ENCODE results near the gene OVCA2.

Gene OVCA2

DNA sequence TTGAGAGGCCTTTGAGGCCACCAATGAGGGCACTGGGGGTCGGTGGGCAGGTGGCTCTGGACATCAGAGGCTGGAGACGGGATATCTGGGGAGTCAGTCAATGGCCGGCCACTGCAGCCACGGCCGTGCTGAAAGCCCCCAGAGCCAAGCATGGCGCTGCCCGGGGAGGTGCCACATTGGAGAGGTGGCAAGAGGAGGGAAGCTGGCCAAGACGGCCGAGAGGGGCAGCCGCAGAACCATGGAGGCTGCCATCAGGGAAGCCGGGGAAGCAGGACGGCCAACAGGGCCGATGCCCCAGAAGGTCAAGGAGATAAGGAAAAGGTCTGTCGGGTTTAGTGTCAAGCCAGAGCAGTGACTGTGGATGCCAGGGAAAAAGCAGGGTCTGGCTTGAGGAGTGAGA lies 26.5 kb upstream of the OVCA2 start:
- no peak for DNase-seq

DNA sequence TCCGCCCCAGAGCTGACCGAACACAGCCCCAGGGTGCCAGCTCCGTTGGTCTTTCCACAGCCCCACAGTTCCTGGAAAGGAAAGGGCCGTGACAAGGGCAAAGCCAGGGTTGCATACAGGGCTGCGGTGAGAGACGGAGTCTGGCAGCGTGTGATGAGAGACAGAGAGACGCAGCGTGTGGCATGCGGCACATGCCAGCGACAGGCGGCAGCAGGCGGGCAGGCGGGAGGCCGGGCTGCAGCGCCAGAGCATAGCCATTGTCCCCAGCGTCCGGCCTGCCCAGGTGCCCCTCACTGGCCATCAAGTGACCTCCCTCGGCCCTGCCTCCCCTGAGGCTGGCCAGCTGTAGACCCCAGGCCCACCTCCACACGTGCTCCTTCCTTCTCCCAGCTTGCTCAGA lies 25.3 kb upstream of the OVCA2 start:
- no peak for DNase-seq

DNA sequence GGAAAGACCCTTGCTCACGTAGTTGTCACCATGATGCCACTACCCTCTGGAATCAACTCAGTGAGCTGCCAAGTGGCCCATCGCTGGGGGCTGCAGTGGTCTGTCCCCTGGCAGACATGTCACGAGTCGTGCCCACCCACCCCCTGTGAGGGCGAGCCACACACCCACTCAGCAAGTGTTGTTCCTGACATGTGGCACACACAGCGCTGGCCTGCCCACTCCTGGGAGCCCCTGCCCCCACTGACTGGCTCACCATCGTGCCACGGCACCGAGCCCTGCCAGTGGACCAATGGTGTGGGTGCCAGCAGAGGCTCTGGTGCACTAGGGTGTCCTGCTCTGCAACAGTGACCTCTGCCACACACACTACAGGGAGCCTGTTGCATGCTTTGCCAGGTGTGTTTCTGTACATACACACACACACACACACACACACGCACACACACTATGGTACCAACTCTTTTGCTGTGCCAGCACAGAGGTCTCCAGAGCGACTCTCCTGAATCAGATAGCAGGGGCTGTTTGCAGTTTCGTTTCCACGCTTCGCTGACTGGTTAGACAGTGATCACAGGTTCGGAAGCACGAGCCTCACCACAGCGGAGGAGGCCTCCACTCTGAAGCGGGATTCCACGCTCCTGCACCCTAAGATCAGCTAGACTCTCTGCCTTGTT lies 24.4 kb upstream of the OVCA2 start:
- no peak for DNase-seq

DNA sequence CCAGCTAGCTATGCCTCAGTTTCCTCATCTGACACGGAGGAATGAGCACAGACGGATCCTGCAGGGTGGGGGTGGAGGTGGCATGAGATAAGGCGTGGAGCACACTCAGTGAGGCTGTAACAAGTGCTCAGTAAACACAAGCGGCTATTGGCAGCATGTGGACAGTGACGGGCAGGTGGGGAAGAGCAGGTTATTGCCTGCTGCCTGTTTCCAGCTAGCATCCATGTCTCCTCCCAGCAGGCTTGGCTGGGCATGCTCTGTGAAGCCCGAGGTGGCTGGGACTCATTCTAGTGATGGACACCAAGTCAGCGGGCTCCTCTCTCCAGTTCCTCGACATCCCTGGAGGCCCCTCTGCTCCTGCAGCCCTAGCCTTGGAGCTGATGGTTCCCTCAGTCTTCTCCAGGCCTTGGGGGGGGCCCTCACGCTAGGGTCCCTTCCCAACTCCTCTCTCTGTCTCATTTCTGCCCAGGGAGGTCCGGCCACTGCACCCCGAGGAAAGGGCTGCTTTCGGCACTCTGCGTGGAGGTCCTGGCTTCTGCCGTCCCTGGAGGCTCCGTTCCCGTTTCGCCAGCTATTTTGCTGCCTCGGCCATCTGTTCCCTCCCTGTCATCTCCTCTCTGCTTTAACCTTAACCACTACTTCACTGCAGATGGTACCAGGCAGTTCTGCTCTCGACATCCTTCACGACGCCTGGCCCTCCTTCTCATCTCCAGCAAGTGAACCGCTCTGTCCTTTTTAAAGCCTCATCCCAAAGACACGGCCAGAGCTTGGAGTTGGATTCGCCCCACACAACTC lies 22.9 kb upstream of the OVCA2 start:
- no peak for DNase-seq

DNA sequence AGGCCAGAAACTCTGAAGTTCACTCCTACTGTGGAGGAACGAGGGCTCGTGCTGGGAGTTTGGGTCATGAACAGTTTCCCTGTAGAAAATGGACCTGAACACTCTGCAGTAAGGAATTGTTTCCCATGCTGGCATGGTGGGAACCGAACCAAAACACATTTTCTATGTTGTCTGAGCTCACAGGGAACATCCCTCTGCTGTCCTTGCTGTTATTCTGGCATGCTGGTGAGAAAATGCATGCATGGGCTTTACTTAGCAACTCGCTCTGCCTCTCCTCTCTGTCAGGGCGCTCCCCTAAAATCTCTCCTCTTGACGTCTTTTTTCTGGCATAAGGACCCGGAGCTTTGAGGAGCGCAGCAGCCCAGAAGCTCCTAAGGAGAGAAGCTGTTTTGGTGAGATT lies 22.1 kb upstream of the OVCA2 start:
- DNase-seq = no peak

DNA sequence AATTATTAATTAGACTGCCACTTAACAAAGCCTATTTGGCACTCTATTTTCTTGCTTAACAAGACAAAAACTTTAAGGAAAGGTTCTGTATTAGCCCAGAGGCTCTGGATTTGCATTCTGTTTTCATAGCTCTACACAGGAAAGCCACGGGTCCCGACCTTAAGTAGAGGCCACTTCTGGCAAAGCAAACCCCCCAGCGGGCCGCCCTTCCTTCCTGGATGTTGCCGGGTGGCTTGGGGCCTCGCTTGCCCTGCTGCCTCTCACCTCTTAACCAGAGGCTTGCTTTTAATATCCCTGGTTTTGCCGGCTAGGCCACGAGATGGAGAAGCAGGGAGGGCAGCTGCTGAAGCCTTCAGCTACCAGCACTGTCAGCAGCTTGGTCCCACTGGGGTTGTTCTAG lies 21.1 kb upstream of the OVCA2 start:
- no peak for DNase-seq

DNA sequence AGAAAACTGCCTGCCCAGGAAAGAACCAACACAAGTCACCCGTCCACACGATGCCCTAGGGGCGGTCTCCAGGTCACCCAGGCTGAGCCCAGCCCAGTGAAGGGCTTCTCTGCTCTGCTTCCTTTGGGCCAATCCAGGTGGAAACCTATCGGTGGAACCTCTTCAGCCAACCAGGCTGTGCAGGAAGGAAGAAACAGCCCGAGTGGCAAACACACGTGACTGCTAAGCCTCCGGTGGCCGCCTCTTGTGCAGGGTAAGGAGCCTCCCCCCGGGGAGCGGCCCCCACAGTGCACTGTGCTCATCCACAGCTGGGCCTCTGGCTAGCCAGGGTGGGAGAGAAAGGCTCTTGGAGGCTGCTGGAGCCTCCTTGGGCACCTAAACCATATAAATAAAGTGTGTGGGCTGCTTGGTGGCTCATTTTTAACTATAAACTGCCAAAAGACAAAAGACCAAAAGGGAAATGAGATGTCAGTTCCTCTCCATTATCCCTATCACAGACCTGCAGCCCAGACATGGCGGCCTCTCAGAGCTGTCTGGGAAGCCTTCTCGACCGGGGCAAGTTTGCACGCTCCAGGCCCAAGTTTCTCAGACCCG lies 19.1 kb upstream of the OVCA2 start:
- no peak for DNase-seq

DNA sequence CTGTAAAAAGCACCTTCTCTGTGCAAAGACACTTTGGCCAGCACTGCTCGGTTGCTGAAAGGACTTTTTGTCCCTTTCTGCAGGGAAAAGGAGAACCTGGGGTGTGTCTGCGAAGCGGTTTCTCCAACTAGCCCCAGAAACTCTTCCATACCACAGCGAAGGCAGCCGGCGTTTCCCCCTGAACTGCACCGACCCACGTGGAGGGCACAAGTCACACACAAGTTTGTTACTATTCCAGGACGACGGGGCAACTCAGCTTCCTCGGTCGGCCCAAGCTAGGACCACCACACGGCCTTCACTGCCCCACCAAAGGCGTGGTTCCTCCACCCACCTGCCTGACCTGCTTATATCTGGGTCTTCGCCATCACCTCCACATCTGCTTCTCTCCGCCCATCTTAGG lies 18.6 kb upstream of the OVCA2 start:
- no peak for DNase-seq

DNA sequence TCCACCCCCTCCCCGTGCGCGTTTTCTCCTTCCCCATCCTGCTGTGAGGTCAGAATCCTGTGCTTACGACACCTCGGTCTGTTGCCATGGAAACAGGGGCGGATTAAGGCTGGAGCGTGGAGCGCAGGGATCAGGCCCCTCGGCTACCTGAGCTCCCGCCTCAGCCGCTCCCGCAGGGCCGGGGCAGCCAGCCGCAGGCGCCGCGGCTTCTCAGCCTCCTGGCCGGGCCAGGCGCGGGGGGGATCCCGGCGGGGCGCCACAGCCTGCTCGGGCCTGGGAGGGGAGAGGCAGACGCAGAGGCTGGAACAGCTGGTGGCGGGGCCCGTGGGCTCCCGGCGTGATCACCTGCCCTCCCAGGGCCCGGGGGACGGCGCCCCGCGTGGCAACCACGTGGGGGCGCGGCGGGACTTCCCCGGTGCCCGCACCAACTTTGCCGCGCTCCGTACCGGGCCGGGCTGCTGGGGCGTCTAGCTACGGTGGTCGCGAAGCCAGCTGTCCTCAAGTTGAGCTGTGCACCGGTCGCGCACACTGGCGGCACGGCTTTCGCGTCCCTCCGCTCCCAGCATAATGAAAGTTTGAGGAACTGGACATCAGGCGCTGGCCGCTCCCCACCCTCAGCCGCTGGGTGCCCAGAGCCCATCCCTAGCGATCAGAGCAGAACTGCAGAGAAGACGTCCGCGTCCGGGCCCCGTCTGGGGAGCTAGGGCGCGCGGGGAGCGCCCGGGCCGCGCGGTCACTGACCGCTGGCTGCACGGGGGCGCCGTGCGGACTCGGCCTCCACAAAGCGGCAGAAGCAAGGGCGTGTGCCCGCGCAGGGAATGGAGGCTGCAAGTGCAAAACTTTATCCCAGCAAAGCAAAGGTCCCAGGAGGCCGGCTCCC lies 17.9 kb upstream of the OVCA2 start:
- DNase-seq = no peak

DNA sequence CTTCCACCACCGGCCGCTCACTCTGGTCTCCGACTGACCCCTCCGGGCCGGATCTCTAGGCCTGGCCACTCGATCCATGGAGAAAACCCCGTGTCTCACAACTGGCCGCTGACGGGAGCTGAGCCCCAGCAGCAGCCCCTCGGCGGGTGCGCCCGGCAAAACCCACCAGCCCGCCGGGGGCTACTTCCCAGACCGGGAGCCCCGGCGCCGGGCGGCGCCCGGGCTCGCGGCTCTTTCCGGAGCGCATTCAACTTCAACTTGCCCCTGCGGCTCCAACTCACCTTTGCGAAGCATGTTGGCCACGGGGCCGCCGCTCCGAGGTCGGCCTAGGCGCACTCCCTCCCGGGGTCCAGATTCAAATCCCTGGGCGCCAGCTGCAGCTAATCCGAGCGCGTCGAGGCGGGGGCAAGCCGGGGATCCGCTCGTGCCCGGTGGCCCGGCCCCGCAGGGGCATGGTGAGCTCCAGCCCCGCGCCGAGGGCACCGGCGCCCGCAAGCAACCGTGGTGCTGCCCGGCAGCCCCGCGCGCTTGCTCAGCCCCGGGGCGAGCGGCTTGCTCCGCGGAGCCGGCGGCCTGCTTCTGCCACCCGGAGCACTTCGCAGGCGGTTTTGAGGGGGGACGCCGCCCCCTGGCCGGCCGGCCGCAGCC lies 17.1 kb upstream of the OVCA2 start:
- no peak for DNase-seq

DNA sequence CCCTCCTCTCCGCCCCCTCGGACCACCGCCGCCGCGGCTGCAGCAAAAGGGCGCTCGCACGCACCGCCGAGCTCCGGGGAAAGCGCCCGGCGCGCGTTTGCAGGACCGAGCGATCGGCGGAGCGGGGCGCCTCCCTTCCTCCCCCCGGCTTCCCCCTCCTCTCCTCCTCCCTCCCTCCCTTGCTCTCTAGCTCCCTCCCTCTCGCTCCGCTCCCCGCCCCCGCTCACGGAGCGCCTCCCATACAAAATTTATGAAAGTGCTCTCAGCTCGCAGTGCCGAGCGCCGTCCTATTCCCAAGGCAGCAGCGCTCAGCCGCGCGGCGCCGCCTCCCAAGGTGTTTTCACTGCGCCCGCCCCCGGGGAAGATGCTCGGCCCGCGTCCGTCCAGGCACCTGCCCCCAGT lies 16.6 kb upstream of the OVCA2 start, which contains the start of gene RTN4RL1:
RTN4RL1 (minus strand) TSS at position 115 of the 402 bp plus-strand sequence. CDS start 469 bp downstream, outside the sequence.
- no peak for DNase-seq

DNA sequence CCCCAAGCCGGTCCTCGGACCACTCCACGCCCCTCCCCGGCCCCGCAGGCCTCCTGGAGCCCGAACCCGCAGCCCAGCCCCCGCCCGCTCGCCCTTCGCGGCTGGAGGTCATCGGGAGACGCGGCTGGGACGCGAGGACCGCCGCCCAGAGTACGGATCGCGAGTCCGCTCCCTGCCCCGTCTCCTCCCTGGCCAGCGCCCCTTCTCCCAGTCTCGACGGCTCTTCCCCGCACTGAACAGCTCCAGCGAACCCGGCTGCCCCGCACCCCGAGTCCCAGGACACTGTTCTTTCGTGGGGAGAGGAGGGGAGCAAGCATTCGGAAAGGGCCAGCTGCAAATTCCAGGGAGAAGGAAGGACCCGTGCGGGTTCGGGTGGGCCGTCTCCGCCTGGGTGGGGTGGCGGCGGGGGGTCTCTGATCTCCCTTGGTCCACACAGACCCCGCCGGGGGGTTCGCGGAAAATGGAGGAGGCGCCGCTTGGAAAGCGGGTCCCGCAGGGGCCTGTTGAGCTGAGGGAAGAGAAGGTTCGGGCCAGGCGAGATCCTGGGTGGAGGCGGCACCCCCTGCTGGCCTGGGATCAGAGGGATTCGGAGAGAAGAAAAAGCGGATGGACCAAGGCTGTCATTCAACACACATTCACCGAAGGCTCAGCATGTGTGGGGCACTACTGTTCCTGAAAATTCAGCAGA lies 16.1 kb upstream of the OVCA2 start:
- DNase-seq = no peak

DNA sequence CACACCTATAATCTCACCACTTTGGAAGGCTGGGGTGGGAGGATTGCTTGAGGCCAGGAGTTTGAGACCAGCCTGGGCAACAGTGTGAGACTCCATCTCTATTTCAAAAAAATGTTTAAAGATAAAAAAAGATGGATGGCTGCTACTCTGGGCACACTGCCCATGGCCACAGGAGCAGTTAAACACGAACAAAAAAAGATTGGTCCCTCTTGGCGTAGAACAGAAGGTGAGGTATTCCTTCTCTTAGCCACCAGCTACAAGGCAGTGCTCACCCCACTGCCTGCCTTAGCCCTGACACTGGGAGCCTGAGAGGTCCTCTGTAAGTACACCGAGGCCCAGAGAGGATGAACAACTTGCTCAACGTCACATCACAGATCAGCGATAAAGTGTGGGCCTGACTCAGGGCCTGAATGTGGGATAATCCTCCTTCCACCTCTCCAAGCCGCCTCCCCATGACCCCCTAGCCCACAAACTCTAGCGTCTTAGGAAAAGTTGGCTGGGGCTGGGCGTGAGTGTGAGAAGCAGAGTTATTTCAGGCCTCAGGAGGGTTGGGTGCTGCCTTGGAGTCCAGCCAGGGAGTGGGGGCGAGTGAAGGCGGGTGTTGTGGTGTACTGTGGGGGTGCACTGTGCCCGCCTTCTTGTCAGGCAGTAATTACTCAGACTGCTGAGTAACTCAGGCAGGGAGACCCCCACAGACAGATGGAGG lies 14.1 kb upstream of the OVCA2 start:
- DNase-seq = no peak

DNA sequence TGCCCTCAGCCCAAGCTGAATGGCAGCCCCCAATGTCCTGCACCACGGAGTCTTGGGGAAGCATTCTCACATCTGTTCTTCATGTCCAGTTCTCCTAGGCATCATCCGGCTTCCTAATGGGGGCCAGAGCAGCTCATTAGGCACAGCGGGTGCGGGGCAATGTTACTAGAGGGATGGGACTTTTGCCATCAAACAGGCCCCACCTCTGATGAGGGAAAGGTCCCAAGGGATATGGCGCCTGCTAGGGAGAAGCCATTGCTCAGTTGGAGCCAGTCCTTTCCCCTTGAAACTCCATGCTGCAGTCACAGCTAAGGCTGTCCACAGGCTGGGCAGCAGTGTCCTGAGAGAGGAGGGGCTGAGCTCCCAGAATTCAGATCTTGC lies 13.6 kb upstream of the OVCA2 start:
- no peak for DNase-seq

DNA sequence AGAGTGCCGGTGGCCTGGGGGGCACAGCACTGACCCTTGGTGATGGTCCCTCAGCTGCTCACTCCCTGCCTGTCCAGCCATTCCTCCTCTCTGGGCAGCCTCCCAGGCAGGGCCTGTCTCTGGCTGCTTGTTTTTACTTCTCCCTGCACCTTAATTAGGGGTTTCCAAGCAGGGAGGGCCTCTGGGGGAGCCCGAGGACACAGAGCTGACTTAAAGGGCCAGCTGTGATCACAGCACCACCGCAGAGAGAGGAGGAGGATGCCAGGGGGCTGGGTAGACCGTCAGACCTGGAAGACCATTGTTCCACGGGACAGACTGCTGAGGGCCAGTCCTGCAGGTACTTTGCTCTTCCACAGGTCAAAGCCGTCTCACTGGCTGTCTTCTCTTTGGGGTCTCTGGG lies 13.1 kb upstream of the OVCA2 start:
- no peak for DNase-seq

DNA sequence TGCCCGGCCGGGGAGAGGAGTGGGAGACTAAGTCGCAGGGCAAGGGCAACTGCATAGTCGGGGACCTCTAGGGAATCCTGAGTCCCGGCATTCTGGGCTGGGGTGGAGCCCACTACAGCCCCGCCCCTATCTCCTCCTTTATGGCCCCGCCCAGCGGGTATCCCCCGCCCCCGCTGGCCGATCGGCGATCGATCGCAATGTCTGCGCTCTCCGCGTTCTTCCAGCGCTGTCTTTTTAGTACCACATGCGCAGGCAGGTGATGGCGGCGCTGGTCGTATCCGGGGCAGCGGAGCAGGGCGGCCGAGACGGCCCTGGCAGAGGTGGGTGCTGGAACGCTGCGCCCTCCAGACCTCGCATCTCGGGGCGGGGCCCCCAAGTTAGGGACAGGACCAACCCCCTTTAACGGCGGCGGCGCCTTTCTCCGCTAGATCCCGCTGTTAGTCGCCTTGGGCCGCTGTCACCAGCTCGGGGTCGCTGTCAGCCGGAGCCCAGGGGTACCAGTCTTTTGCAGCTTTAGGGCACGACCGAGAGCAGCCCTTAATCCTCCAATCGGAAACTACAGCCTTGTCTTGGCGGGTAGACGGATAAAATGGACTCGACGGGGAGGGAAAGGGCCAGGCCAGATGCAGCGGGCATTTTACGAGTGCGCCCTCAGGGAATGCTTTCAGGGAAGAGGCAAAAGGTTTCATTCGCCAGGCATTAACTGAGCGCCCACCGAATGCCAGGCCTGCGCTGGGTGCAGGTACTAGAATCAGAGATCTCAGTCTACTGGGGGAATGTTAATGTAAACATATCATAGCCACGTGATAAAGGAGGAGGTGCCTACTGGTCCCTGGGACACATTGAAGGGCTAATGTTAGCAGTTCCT lies 11.7 kb upstream of the OVCA2 start, which contains the start of gene DPH1:
DPH1 (plus strand) TSS at position 243 of the 868 bp plus-strand sequence; CDS start at position 260, 17 bp downstream.
- peak; percentile 50 for DNase-seq

DNA sequence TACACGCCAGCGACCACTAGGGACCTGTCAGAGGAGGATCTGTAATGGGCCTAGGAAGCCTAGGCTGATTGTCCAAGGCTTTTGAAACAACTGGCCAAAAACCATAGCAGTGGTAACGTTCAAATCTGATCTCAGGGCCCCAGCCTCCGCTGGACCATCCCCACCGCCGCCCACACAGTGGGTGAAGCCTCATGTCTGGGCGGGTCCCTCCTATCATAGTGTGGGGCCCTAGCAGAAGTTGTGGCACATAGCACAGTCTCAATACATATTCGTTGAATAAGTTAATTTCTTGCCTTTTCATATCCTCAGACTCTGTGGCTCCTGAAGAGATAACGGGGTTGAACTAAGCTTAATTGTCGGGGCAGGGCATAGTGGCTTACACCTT lies 11.1 kb upstream of the OVCA2 start:
- DNase-seq = no peak

DNA sequence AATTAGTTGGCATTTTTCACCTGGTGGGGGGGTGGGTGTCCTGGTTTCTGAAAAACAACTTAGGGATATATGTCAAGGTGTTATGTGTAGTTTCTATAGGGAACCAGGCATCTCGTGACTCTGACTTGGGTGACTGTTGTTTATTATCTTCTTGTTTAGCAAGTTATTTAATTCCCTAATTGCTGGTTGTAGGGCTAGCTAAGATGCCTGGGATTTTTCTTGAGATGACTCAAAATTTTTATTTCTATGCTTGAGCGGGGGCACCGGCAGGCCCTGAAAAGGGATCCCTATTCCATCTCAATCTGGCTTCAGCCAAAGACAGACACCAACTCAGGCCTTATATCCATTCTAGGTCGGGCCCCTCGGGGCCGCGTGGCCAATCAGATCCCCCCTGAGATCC lies 8.7 kb upstream of the OVCA2 start:
- DNase-seq = no peak

DNA sequence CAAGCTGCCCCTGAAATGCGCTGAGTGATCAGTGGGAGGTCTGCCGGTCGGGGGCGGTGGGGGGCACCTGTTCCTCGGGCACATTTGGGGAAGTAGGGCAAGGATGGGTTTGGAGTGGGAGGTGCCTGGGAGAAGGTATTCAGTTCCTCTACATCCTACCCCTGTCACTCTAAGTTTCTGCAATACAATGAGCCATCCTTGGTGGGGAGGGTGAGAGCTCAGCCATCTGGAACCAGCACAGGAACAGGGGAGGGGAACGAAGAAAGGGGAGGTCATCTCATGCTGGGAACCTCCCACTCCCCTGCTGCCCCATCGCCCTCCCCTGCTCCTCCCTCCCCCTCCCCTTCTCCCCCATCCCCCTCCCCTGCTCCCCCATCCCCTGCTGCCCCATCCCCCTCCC lies 7.7 kb upstream of the OVCA2 start:
- DNase-seq = no peak

DNA sequence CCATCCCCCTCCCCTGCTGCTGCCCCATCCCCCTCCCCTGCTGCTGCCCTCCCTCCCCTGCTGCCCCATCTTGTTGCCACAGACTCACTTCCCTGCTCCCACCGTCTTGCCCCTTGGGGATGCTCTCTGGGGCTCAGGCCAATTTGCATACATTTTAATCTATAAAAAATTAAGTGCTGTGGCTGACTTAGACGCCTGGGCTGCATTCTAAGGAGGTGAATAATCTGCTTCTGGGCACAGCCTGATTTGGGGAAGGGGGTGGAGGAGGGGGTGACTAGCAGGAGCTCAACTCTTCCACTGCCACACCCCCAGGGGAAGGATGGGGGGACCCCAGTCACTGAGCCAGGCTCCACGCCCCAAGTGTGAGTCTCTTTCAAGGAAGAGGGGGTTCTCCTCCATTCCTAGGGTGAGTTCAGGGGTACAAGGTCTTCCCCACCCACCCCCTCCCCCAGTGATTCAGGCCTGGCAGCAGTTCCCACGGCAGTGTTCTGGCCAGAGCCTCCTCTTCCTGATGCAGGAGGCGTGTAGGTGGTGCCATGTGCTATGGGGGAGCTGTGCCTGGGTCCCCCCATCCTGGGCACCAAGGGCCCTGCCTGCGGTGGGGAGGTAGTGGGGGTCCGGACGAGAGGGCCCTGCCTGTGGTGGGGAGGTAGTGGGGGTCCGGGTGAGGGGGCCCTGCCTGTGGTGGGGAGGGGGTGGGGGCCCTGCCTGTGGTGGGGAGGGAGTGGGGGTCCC lies 6.8 kb upstream of the OVCA2 start:
- DNase-seq = no peak

Measured in NCI-H2081 treated with DMSO at 0.1 percent for 48 hours (cell line).